Mesendoderm (in vitro differentiated cells): ENCODE results near the gene UCN3.

ENCODE experiments used
- DNase-seq: peaks from one replicate; pipeline ENCODE4 v3.0.0; 2013
- H2AK5ac ChIP-seq: 2 replicates; pipeline ENCODE4 v1.6.1; 2013; ENCODE audit warnings: low read length, inconsistent platforms
- H2BK120ac ChIP-seq: 2 replicates; pipeline ENCODE4 v1.6.1; 2013; ENCODE audit warnings: low read depth, mild to moderate bottlenecking, low read length, moderate library complexity, mixed read lengths
- H2BK15ac ChIP-seq: replicated peaks from 2 replicates; pipeline ENCODE4 v1.6.1; 2013; ENCODE audit warnings: low read depth, mild to moderate bottlenecking, moderate library complexity
- H2BK5ac ChIP-seq: 2 replicates; pipeline ENCODE4 v1.6.1; 2013; ENCODE audit warnings: low read length, inconsistent platforms
- H3K18ac ChIP-seq: 2 replicates; pipeline ENCODE4 v1.6.1; 2013; ENCODE audit warnings: mild to moderate bottlenecking, low read length, mixed read lengths
- H3K23ac ChIP-seq: one replicate; pipeline ENCODE4 v1.6.1; 2013; ENCODE audit warnings: low read length
- H3K27ac ChIP-seq: 2 replicates; pipeline ENCODE4 v1.5.1; 2013; ENCODE audit warnings: low read depth, mild to moderate bottlenecking, inconsistent platforms, low read length, moderate library complexity
- H3K27me3 ChIP-seq: 2 replicates; pipeline ENCODE4 v1.6.1; 2013; ENCODE audit warnings: low read length, control low read depth, mild to moderate bottlenecking, inconsistent platforms; ENCODE audit not compliant: insufficient read depth, poor library complexity
- H3K36me3 ChIP-seq: 2 replicates; pipeline ENCODE4 v1.6.1; 2013; ENCODE audit warnings: low read length, inconsistent platforms; ENCODE audit not compliant: control insufficient read depth, insufficient read depth
- H3K4ac ChIP-seq: one replicate; pipeline ENCODE4 v1.6.1; 2013; ENCODE audit warnings: low read depth, mild to moderate bottlenecking, low read length, moderate library complexity
- H3K4me1 ChIP-seq: 2 replicates; pipeline ENCODE4 v1.6.1; 2013; ENCODE audit warnings: low read depth, low read length, inconsistent platforms; ENCODE audit not compliant: control insufficient read depth
- H3K4me2 ChIP-seq: 2 replicates; pipeline ENCODE4 v1.6.1; 2013; ENCODE audit warnings: low read length
- H3K4me3 ChIP-seq: 2 replicates; pipeline ENCODE4 v1.5.1; 2013; ENCODE audit warnings: mild to moderate bottlenecking, low read length
- H3K56ac ChIP-seq: one replicate; pipeline ENCODE4 v1.6.1; 2013; ENCODE audit warnings: low read length
- H3K79me1 ChIP-seq: 2 replicates; pipeline ENCODE4 v1.6.1; 2013; ENCODE audit warnings: low read length, inconsistent platforms
- H3K79me2 ChIP-seq: 2 replicates; pipeline ENCODE4 v1.6.1; 2013; ENCODE audit warnings: mild to moderate bottlenecking, low read length; ENCODE audit not compliant: control insufficient read depth, insufficient read depth
- H3K9ac ChIP-seq: 2 replicates; pipeline ENCODE4 v1.6.1; 2013; ENCODE audit warnings: low read length, inconsistent platforms
- H4K5ac ChIP-seq: one replicate; pipeline ENCODE4 v1.6.1; 2013; ENCODE audit warnings: low read length
- H4K8ac ChIP-seq: one replicate; pipeline ENCODE4 v1.6.1; 2013; ENCODE audit warnings: low read depth, mild to moderate bottlenecking, control low read depth, low read length, moderate library complexity
- whole genome bisulfite sequencing: extraction: QIAGEN DNeasy Blood & Tissue Kit; methylation state at CpG from one replicate; pipeline ENCODE4 v1.1.7; 2013; ENCODE audit warnings: low lambda C conversion rate, missing lambda C conversion rate; ENCODE audit not compliant: insufficient coverage; ENCODE audit errors: extremely low coverage; 5-methylcytosine and 5-hydroxymethylcytosine counted together

Gene UCN3

GRCh38 chr10:5325076-5325475 lies 39.7 kb upstream of the UCN3 start:
- H3K79me1 ChIP-seq: no peaks in the 10 kb centered on the region
- H3K4me3 ChIP-seq: no peak overlapping the region
- H3K79me2 ChIP-seq: no peaks in the 10 kb centered on the region
- no peak overlapping the region for H4K8ac ChIP-seq
- H2BK5ac ChIP-seq: no peak overlapping the region
- no peak overlapping the region for H4K5ac ChIP-seq
- no peak overlapping the region for H3K56ac ChIP-seq
- WGBS: no CpG with 5 or more reads among the region's 6 CpGs
- H3K4ac ChIP-seq: no peak overlapping the region
- no peaks in the 10 kb centered on the region for H3K27me3 ChIP-seq
- no peak overlapping the region for H3K18ac ChIP-seq
- no peak overlapping the region for H2AK5ac ChIP-seq
- no peak overlapping the region for H3K4me2 ChIP-seq
- H3K23ac ChIP-seq: no peak overlapping the region
- no peak overlapping the region for H2BK15ac ChIP-seq
- no peak for DNase-seq
- H3K9ac ChIP-seq: no peak overlapping the region
- no peaks in the 10 kb centered on the region for H3K4me1 ChIP-seq
- H3K36me3 ChIP-seq: no peaks in the 10 kb centered on the region
- H3K27ac ChIP-seq: no peak overlapping the region
- H2BK120ac ChIP-seq: no peak overlapping the region

- Histone ChIP-seq H2BK15ac (no peak overlapping the region), H2BK5ac (no peak overlapping the region), H3K4me3 (no peak overlapping the region), H3K79me1 (no peaks in the 10 kb centered on the region), H3K9ac (no peak overlapping the region), H3K23ac (no peak overlapping the region), H2BK120ac (no peak overlapping the region), H3K18ac (no peak overlapping the region), H4K8ac (no peak overlapping the region), H3K36me3 (no peaks in the 10 kb centered on the region), H3K27ac (no peak overlapping the region), H3K4me2 (no peak overlapping the region), H3K27me3 (no peaks in the 10 kb centered on the region), H3K4me1 (no peaks in the 10 kb centered on the region), H3K79me2 (no peaks in the 10 kb centered on the region), H3K56ac (no peak overlapping the region), H3K4ac (no peak overlapping the region), H4K5ac (no peak overlapping the region), H2AK5ac (no peak overlapping the region)
- DNase-seq: no peak
- no CpG with 5 or more reads among the region's 5 CpGs for WGBS
These were observed 30.4 kb upstream of the UCN3 start for GRCh38 chr10:5334196-5334880.

- Histone ChIP-seq H3K56ac (no peak overlapping the region), H3K23ac (no peak overlapping the region), H3K4ac (no peak overlapping the region), H3K79me2 (no peaks in the 10 kb centered on the region), H3K18ac (no peak overlapping the region), H3K4me3 (no peak overlapping the region), H3K27me3 (no peaks in the 10 kb centered on the region), H4K8ac (no peak overlapping the region), H3K9ac (no peak overlapping the region), H3K36me3 (no peaks in the 10 kb centered on the region), H2BK120ac (no peak overlapping the region), H2BK5ac (no peak overlapping the region), H2AK5ac (no peak overlapping the region), H4K5ac (no peak overlapping the region), H3K4me1 (no peaks in the 10 kb centered on the region), H2BK15ac (no peak overlapping the region), H3K79me1 (no peaks in the 10 kb centered on the region), H3K4me2 (no peak overlapping the region), H3K27ac (no peak overlapping the region)
- DNase-seq: no peak
These were observed 26.8 kb upstream of the UCN3 start for GRCh38 chr10:5338010-5338409.

GRCh38 chr10:5343092-5343491 lies 21.7 kb upstream of the UCN3 start:
- H3K36me3 ChIP-seq: no peaks in the 10 kb centered on the region
- no peak overlapping the region for H2BK15ac ChIP-seq
- H3K4ac ChIP-seq: no peak overlapping the region
- no peak overlapping the region for H4K5ac ChIP-seq
- no peak overlapping the region for H3K27ac ChIP-seq
- no peaks in the 10 kb centered on the region for H3K27me3 ChIP-seq
- H3K4me1 ChIP-seq: no peaks in the 10 kb centered on the region
- no CpG with 5 or more reads among the region's 3 CpGs for WGBS
- no peaks in the 10 kb centered on the region for H3K79me2 ChIP-seq
- no peak overlapping the region for H3K4me2 ChIP-seq
- no peak overlapping the region for H3K9ac ChIP-seq
- no peak overlapping the region for H3K56ac ChIP-seq
- H3K79me1 ChIP-seq: no peaks in the 10 kb centered on the region
- H4K8ac ChIP-seq: no peak overlapping the region
- no peak overlapping the region for H3K23ac ChIP-seq
- no peak overlapping the region for H3K4me3 ChIP-seq
- H3K18ac ChIP-seq: no peak overlapping the region
- no peak for DNase-seq
- no peak overlapping the region for H2AK5ac ChIP-seq
- H2BK5ac ChIP-seq: no peak overlapping the region
- H2BK120ac ChIP-seq: no peak overlapping the region

- Histone ChIP-seq H3K9ac (no peak overlapping the region), H4K8ac (no peak overlapping the region), H3K4me1 (no peaks in the 10 kb centered on the region), H4K5ac (no peak overlapping the region), H3K27me3 (no peaks in the 10 kb centered on the region), H3K27ac (no peak overlapping the region), H2BK15ac (no peak overlapping the region), H2AK5ac (no peak overlapping the region), H3K36me3 (no peaks in the 10 kb centered on the region), H3K23ac (no peak overlapping the region), H2BK5ac (no peak overlapping the region), H3K18ac (no peak overlapping the region), H3K56ac (no peak overlapping the region), H2BK120ac (no peak overlapping the region), H3K4ac (no peak overlapping the region), H3K79me2 (no peaks in the 10 kb centered on the region), H3K4me2 (no peak overlapping the region), H3K4me3 (no peak overlapping the region), H3K79me1 (no peaks in the 10 kb centered on the region)
- DNase-seq: peak; percentile 21
- WGBS: no CpG with 5 or more reads among the region's 4 CpGs
These were observed 21.2 kb upstream of the UCN3 start for GRCh38 chr10:5343561-5343960.

- H3K18ac ChIP-seq: no peak overlapping the region
- no peaks in the 10 kb centered on the region for H3K27me3 ChIP-seq
- no peak overlapping the region for H3K27ac ChIP-seq
- no peaks in the 10 kb centered on the region for H3K36me3 ChIP-seq
- H3K4me1 ChIP-seq: no peaks in the 10 kb centered on the region
- H3K4me2 ChIP-seq: no peak overlapping the region
- H4K5ac ChIP-seq: no peak overlapping the region
- H3K23ac ChIP-seq: no peak overlapping the region
- DNase-seq: no peak
- no peak overlapping the region for H3K4ac ChIP-seq
- H3K56ac ChIP-seq: no peak overlapping the region
- H3K9ac ChIP-seq: no peak overlapping the region
- H2BK15ac ChIP-seq: no peak overlapping the region
- H4K8ac ChIP-seq: no peak overlapping the region
- H3K4me3 ChIP-seq: no peak overlapping the region
- H2BK5ac ChIP-seq: no peak overlapping the region
- no peaks in the 10 kb centered on the region for H3K79me1 ChIP-seq
- WGBS: no CpG with 5 or more reads among the region's 4 CpGs
- no peak overlapping the region for H2AK5ac ChIP-seq
- no peaks in the 10 kb centered on the region for H3K79me2 ChIP-seq
- no peak overlapping the region for H2BK120ac ChIP-seq
These were observed 20.8 kb upstream of the UCN3 start for GRCh38 chr10:5343979-5344378.
